ENCODE data around the gene CIRBP. TPM values are rescaled to one million over a fixed set of nuclear protein-coding genes. Genes with fewer than 3 reads are reported as not detected.

Gene CIRBP
- total and polyA plus RNA-seq, 2 donors (not counting 1 experiment from before 2014, with no cell fraction given): 104 to 298 TPM

DNA sequence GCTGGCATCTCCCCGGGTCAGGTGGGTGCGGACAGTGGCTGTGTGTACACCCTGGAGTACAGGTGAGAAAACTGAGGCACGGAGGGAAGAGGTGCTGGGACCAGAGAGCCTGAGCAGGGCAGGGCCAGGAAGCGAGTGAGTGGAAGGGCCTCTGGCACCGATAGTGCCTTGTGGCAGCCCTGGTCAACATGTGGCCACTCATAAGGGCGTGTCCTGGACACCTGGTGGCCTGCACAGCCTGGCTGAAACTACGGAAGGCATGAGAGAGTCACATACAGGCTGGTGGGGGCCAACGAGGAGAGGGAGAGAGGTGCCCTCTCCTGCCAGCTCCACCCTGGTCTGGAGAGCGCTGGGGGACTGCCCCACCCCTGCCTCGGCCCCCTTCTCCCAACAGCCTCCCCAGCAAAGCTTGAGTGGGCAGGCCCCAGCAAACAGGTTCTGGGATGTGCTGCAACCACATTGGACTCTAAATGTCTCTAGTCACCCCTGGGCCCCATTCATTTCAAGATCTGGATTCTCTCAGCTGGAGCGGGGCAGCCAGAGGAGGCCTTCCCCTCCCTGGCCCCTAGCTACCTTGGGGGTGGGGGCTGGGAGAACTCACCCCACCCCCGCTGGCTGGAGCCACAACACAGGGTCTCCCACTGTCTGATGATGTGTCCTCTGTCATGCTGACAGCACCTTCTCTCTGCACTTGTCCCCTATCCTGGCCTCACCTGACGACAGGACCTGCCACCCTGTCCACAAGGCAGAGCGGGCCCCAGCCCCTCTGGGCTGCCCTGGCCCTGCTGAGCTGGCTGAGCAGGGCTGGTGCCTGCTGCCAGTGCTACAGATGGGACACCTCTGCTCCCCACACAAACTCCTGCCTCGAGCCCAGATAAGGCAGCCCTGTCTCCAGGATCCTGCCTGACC lies 37.1 kb upstream of the CIRBP start:
- TF ChIP-seq, protein P1, sequence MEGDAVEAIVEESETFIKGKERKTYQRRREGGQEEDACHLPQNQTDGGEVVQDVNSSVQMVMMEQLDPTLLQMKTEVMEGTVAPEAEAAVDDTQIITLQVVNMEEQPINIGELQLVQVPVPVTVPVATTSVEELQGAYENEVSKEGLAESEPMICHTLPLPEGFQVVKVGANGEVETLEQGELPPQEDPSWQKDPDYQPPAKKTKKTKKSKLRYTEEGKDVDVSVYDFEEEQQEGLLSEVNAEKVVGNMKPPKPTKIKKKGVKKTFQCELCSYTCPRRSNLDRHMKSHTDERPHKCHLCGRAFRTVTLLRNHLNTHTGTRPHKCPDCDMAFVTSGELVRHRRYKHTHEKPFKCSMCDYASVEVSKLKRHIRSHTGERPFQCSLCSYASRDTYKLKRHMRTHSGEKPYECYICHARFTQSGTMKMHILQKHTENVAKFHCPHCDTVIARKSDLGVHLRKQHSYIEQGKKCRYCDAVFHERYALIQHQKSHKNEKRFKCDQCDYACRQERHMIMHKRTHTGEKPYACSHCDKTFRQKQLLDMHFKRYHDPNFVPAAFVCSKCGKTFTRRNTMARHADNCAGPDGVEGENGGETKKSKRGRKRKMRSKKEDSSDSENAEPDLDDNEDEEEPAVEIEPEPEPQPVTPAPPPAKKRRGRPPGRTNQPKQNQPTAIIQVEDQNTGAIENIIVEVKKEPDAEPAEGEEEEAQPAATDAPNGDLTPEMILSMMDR (conservative IDR thresholded peaks at IDR 0.05 in 1 of 2, IDR thresholded peaks at IDR 0.05 in 1 of 2; ENCODE audit: low read depth in 1 of 2, low read length in 2 of 2): no peak
- no peak for TF ChIP-seq EZH2 (IDR thresholded peaks at IDR 0.05; ENCODE audit: low read length, missing control alignments)

DNA sequence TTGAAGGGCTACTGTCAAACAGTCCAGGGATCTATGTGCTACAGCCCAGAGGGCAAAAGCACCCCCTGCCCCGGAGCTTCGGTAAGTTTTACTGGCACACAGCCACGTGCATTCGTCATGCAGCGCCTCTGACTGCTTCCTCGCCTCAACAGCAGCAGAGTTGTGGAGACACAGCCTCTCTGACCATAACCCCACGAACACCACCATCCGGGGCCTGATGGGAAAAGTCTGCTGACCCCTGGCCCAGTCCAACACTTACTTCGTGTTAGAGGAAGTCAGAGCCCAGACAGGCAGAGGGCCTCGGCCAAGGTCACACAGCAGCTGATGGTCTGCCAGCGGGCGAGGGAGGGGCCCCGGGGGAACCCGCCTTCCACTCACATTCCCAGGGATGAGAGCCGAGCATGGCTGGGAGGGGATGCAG lies 36.5 kb upstream of the CIRBP start:
- Histone ChIP-seq H2AFZ (ENCODE audit: low read length) (no peak overlapping the region), H3K9me3 (ENCODE audit: control insufficient read depth, insufficient read depth, low read depth, low read length) (no peaks in the 10 kb centered on the region), H3K9ac (ENCODE audit: insufficient read depth, low read length) (no peak overlapping the region), H4K20me1 (ENCODE audit: control insufficient read depth, extremely low read depth, insufficient read depth, low read length) (no peaks in the 10 kb centered on the region), H3K4me1 (ENCODE audit: control insufficient read depth, extremely low read depth, insufficient read depth, low read length) (peaks cover 9% of the 10 kb centered on the region), H3K4me2 (ENCODE audit: extremely low read depth, insufficient read depth, low read length) (peak overlapping the region; percentile 32), H3K4me3 (replicated peaks in 1 of 4; ENCODE audit: control extremely low read depth in 1 of 4, insufficient read depth in 1 of 4, low read depth in 3 of 4, low read length in 4 of 4) (no peak overlapping the region), H3K27ac (ENCODE audit: insufficient read depth, low read length) (peak overlapping the region; percentile 56), H3K79me2 (ENCODE audit: control insufficient read depth, insufficient read depth, low read length) (peaks cover 2% of the 10 kb centered on the region), H3K27me3 (ENCODE audit: control insufficient read depth, insufficient read depth, low read length) (no peaks in the 10 kb centered on the region), H3K36me3 (ENCODE audit: control insufficient read depth, insufficient read depth, low read length) (peaks cover 22% of the 10 kb centered on the region)
- peak; percentile 64 to 83 for DNase-seq (ENCODE audit: low read depth in 2 of 2)
- TF ChIP-seq, protein P1 (conservative IDR thresholded peaks at IDR 0.05 in 1 of 2, IDR thresholded peaks at IDR 0.05 in 1 of 2; ENCODE audit: low read depth in 1 of 2, low read length in 2 of 2): no peak
- no peak for TF ChIP-seq EZH2 (IDR thresholded peaks at IDR 0.05; ENCODE audit: low read length, missing control alignments)

More for the DNA sequence above, 37.1 kb upstream of the CIRBP start:
- Histone ChIP-seq H3K79me2 (ENCODE audit: control insufficient read depth, insufficient read depth, low read length) (peaks cover 2% of the 10 kb centered on the region), H2AFZ (ENCODE audit: low read length) (no peak overlapping the region), H4K20me1 (ENCODE audit: control insufficient read depth, extremely low read depth, insufficient read depth, low read length) (no peaks in the 10 kb centered on the region), H3K4me3 (replicated peaks in 1 of 4; ENCODE audit: control extremely low read depth in 1 of 4, insufficient read depth in 1 of 4, low read depth in 3 of 4, low read length in 4 of 4) (no peak overlapping the region), H3K4me2 (ENCODE audit: extremely low read depth, insufficient read depth, low read length) (no peak overlapping the region), H3K27me3 (ENCODE audit: control insufficient read depth, insufficient read depth, low read length) (no peaks in the 10 kb centered on the region), H3K4me1 (ENCODE audit: control insufficient read depth, extremely low read depth, insufficient read depth, low read length) (peaks cover 9% of the 10 kb centered on the region), H3K27ac (ENCODE audit: insufficient read depth, low read length) (peak overlapping the region; percentile 56), H3K9me3 (ENCODE audit: control insufficient read depth, insufficient read depth, low read depth, low read length) (no peaks in the 10 kb centered on the region), H3K36me3 (ENCODE audit: control insufficient read depth, insufficient read depth, low read length) (peaks cover 25% of the 10 kb centered on the region), H3K9ac (ENCODE audit: insufficient read depth, low read length) (peak overlapping the region; percentile 18)
- DNase-seq (ENCODE audit: low read depth in 2 of 2): no peak

DNA sequence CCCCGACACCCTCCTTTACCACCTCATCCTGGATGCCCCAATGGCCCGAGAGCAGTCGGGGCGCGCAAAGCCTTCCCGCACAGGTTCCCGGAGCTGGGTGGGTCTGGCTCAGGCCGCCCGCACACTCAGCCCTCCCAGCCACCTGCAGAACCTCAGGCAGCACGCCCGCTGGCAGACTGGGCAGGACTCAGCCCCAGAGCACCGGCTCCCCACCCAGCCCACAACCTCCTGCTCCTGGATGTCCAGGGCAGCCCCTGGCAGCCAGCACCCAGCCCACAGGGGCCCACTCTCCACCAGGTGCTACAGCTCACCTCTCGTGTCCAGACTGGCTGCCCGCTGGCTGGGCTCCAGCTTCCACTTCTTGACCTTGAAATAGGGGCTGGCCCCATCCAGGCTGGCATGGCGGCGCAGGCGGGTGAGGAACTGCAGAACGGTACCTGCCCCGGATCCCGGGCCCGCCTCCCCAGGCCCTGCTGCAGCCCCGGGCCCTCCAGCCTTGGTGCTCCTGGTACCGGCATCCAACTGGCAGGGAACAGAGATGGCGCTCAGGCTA lies 35.9 kb upstream of the CIRBP start:
- TF ChIP-seq, protein P1 (conservative IDR thresholded peaks at IDR 0.05 in 1 of 2, IDR thresholded peaks at IDR 0.05 in 1 of 2; ENCODE audit: low read depth in 1 of 2, low read length in 2 of 2): no peak
- no peak for TF ChIP-seq EZH2 (IDR thresholded peaks at IDR 0.05; ENCODE audit: low read length, missing control alignments)
- H3K27ac ChIP-seq (ENCODE audit: insufficient read depth, low read length): peak overlapping the region; percentile 56
- H3K4me3 ChIP-seq (replicated peaks in 1 of 4; ENCODE audit: control extremely low read depth in 1 of 4, insufficient read depth in 1 of 4, low read depth in 3 of 4, low read length in 4 of 4): no peak overlapping the region
- H3K36me3 ChIP-seq (ENCODE audit: control insufficient read depth, insufficient read depth, low read length): peaks cover 20% of the 10 kb centered on the region
- no peak overlapping the region for H3K9ac ChIP-seq (ENCODE audit: insufficient read depth, low read length)
- no peak for DNase-seq (ENCODE audit: low read depth in 2 of 2)
- peaks cover 9% of the 10 kb centered on the region for H3K4me1 ChIP-seq (ENCODE audit: control insufficient read depth, extremely low read depth, insufficient read depth, low read length)
- no peaks in the 10 kb centered on the region for H3K9me3 ChIP-seq (ENCODE audit: control insufficient read depth, insufficient read depth, low read depth, low read length)
- no peak overlapping the region for H2AFZ ChIP-seq (ENCODE audit: low read length)
- peaks cover 2% of the 10 kb centered on the region for H3K79me2 ChIP-seq (ENCODE audit: control insufficient read depth, insufficient read depth, low read length)
- no peaks in the 10 kb centered on the region for H3K27me3 ChIP-seq (ENCODE audit: control insufficient read depth, insufficient read depth, low read length)
- no peaks in the 10 kb centered on the region for H4K20me1 ChIP-seq (ENCODE audit: control insufficient read depth, extremely low read depth, insufficient read depth, low read length)
- H3K4me2 ChIP-seq (ENCODE audit: extremely low read depth, insufficient read depth, low read length): peak overlapping the region; percentile 32
